K562 (cell line): ENCODE data around the gene LGALS12. TPM values are rescaled to one million over a fixed set of nuclear protein-coding genes. Genes with fewer than 3 reads are reported as not detected.

Experiments
- ATF1 ChIP-seq, 2 experiments: fragments of 450-650 bp in 1 of 2; IDR thresholded peaks; 2 replicates each; pipeline ENCODE4 v1.6.1; 2016; ENCODE audit warnings: missing compliant biosample characterization in 1 of 2, missing genetic modification characterization in 1 of 2
- ELK1 ChIP-seq: sonication (generic); formaldehyde crosslinking; IDR thresholded peaks from 2 replicates; pipeline ENCODE4 v1.8.1; 2022; ENCODE audit warnings: missing genetic modification reagents
- FOXM1 ChIP-seq, 2 experiments: fragments of 450-650 bp in 1 of 2; sonication (generic) in 1 of 2; formaldehyde crosslinking in 1 of 2; IDR thresholded peaks; 2 replicates each; pipeline versions ENCODE4 v1.6.1 to v1.9.0; 2017 to 2022; ENCODE audit warnings: low read depth in 2 of 2, mild to moderate bottlenecking in 2 of 2, missing genetic modification reagents in 1 of 2, moderate library complexity in 1 of 2
- HCFC1 ChIP-seq: IDR thresholded peaks from 2 replicates; pipeline ENCODE4 v1.6.1; 2012; ENCODE audit warnings: low read depth, low read length, improper control_type of control experiment
- L3MBTL2 ChIP-seq: fragments of 450-650 bp; IDR thresholded peaks from 2 replicates; pipeline ENCODE4 v1.6.1; 2016; ENCODE audit warnings: mild to moderate bottlenecking, moderate library complexity
- MYNN ChIP-seq, 2 experiments: sonication (generic); formaldehyde crosslinking in 1 of 2; IDR thresholded peaks; 2 replicates each; pipeline versions ENCODE4 v1.5.0 to v1.6.1; 2016 to 2020; ENCODE audit warnings: antibody characterized with exemption in 1 of 2, missing genetic modification reagents in 1 of 2
- NRF1 ChIP-seq, 2 experiments: fragments of 450-650 bp; IDR thresholded peaks in 1 of 2; conservative IDR thresholded peaks in 1 of 2; 2 replicates each; pipeline ENCODE4 v1.6.1; 2014; ENCODE audit warnings: mild to moderate bottlenecking in 2 of 2
- SMARCA5 ChIP-seq: fragments of 450-650 bp; IDR thresholded peaks from 2 replicates; pipeline ENCODE4 v1.6.1; 2016
- ZMIZ1 ChIP-seq, 2 experiments: fragments of 150-350 bp in 1 of 2; IDR thresholded peaks; 2 replicates each; pipeline ENCODE4 v1.6.1; 2012 to 2016; ENCODE audit warnings: low read depth in 2 of 2, low read length in 2 of 2, mild to moderate bottlenecking in 1 of 2, moderate library complexity in 1 of 2
- ZNF232 ChIP-seq: sonication (generic); formaldehyde crosslinking; IDR thresholded peaks from 2 replicates; pipeline ENCODE4 v1.8.0; 2022; ENCODE audit warnings: mild to moderate bottlenecking, missing genetic modification reagents
- ZNF695 ChIP-seq: fragments of 450-650 bp; formaldehyde crosslinking; IDR thresholded peaks from 2 replicates; pipeline ENCODE4 v1.4.0; 2020; ENCODE audit warnings: mild to moderate bottlenecking, moderate library complexity
- ZNF699 ChIP-seq: fragments of 250-450 bp; sonication (Bioruptor Pico); IDR thresholded peaks from 2 replicates; pipeline ENCODE4 v1.8.0; 2021; ENCODE audit warnings: mild to moderate bottlenecking, moderate library complexity; ENCODE audit not compliant: insufficient replicate concordance
- polyA plus RNA-seq, 8 experiments: library from polyadenylated mRNA; depleted of rRNA in 4 of 8; stranded (reverse) in 5 of 8; unstranded in 3 of 8; fragments of >200 nt; fragmentation: Nextera tagmentation in 2 of 8; fragmentation: Illumina TruSeq in 1 of 8; extraction: Ambion mirVana in 2 of 8; extraction: Trizol in 1 of 8; gene quantifications; 2 replicates each; pipeline versions ENCODE4 v1.2.1 to v1.2.3, GENCODE V29; 2011 to 2014; ENCODE audit warnings: inconsistent platforms in 1 of 8, missing spikeins in 1 of 8
- total RNA-seq, 7 experiments: library from RNA; depleted of rRNA in 6 of 7; stranded (reverse); fragments of >200 nt in 6 of 7; fragmentation: Illumina TruSeq in 2 of 7; extraction: Trizol in 2 of 7; gene quantifications; 2 replicates each; pipeline versions ENCODE4 v1.2.1 to v1.2.3, GENCODE V29; 2011 to 2021; ENCODE audit warnings: low replicate concordance in 1 of 7
- TF ChIP-seq, protein P1 (sequence below): fragments of 250-450 bp; sonication (Bioruptor Pico); IDR thresholded peaks from 2 replicates; pipeline ENCODE4 v1.4.0; 2020; ENCODE audit warnings: mild to moderate bottlenecking, moderate library complexity
- TF ChIP-seq, protein P2 (sequence below): fragments of 450-650 bp; conservative IDR thresholded peaks from 2 replicates; pipeline ENCODE4 v1.6.1; 2016; ENCODE audit warnings: missing genetic modification characterization, low read depth, mild to moderate bottlenecking, missing compliant biosample characterization, moderate library complexity

The LGALS12 gene
- total and polyA plus RNA-seq, 9 of the 15 experiments (the other 6 are each of a cell fraction or from before 2014, with no cell fraction given), result 0.66 to 8.0 (median 5.0) TPM

DNA sequence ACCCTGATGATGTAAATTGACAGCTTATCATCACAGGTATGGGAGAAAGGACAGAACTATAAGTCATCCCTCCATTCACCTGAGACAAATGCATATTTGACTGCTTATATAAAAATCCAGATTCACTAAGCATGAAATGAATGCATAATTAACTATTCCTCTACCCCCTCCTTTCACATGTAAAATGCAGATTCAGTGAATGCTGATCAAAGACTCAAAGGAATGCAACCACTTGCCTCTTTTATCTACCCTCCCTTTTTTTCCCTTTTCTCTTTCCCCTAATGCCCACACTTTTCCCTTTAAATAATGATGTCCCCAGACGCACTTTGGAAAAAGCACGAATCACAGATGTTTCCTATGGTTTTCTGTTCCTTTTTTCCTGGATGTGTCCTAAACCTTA lies 26.2 kb downstream of the LGALS12 start (continued):
- TF ChIP-seq ZMIZ1 (IDR thresholded peaks at IDR 0.05; ENCODE audit: low read depth in 2 of 2, low read length in 2 of 2) (no peak), ZNF232 (CRISPR knock-in tag) (peak; percentile 94), HCFC1 (no peak), FOXM1 (IDR thresholded peaks at IDR 0.05; ENCODE audit: low read depth) (no peak), FOXM1 (CRISPR knock-in tag; IDR thresholded peaks at IDR 0.05; ENCODE audit: low read depth) (no peak), ZNF695 (CRISPR knock-in tag) (no peak), L3MBTL2 (no peak), ATF1 (CRISPR knock-in tag; IDR thresholded peaks at IDR 0.05) (no peak), ATF1 (tag; IDR thresholded peaks at IDR 0.05) (no peak), ELK1 (CRISPR knock-in tag) (no peak), ZNF699 (CRISPR knock-in tag) (no peak), SMARCA5 (0 out of 2 replicates have a peak, but pooled peaks have one; percentile 15), NRF1 (conservative IDR thresholded peaks at IDR 0.05 in 1 of 2, IDR thresholded peaks at IDR 0.05 in 1 of 2) (no peak), MYNN (IDR thresholded peaks at IDR 0.05) (no peak), MYNN (CRISPR knock-in tag; IDR thresholded peaks at IDR 0.05) (no peak)
- TF ChIP-seq, protein P1, sequence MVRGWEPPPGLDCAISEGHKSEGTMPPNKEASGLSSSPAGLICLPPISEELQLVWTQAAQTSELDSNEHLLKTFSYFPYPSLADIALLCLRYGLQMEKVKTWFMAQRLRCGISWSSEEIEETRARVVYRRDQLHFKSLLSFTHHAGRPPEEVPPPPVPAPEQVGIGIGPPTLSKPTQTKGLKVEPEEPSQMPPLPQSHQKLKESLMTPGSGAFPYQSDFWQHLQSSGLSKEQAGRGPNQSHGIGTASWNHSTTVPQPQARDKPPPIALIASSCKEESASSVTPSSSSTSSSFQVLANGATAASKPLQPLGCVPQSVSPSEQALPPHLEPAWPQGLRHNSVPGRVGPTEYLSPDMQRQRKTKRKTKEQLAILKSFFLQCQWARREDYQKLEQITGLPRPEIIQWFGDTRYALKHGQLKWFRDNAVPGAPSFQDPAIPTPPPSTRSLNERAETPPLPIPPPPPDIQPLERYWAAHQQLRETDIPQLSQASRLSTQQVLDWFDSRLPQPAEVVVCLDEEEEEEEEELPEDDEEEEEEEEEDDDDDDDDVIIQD, result no peak
- TF ChIP-seq, protein P2, sequence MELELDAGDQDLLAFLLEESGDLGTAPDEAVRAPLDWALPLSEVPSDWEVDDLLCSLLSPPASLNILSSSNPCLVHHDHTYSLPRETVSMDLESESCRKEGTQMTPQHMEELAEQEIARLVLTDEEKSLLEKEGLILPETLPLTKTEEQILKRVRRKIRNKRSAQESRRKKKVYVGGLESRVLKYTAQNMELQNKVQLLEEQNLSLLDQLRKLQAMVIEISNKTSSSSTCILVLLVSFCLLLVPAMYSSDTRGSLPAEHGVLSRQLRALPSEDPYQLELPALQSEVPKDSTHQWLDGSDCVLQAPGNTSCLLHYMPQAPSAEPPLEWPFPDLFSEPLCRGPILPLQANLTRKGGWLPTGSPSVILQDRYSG (tag), result no peak
